ENCODE data around the gene AMMECR1. TPM values are rescaled to one million over a fixed set of nuclear protein-coding genes. Genes with fewer than 3 reads are reported as not detected.
A peak's percentile ranks its signal among the peaks of the same experiment; 100 is the strongest.

Gene AMMECR1
- total and polyA plus RNA-seq, 10 donors, result 1.7 to 15.6 (median 9.6) TPM

DNA sequence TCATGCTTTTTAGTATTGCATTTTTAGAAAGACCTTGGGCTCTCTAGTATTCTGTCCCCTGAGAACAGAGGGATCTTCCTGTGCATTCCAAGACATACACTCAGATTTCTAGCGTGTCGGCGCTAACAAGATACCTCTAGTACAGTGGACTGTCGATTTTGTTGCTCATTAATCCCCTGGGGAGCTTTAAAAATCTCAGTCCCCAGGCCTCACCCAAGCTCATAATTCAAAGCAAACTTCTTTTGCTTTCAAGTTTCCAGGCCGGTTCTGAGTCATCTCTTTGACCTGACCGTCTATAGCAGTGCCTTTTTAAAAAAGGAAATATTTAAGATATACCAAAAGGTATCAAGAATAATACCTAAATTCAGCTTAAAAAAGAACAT is 137.0 kb downstream of the AMMECR1 start:
- Histone ChIP-seq H3K27me3 (replicated peaks in 1 of 7) (peaks cover 0 to 5% (median 0%) of the 10 kb centered on the region in 7 donors), H3K9me3 (peaks cover 0 to 2% (median 0%) of the 10 kb centered on the region in 8 donors), H3K4me3 (no peak overlapping the region), H3K36me3 (peaks cover 0 to 5% (median 0%) of the 10 kb centered on the region in 6 donors), H3K27ac (peak overlapping the region in 3 of 8 donors; percentile 11 to 31 (median 27)), H3K4me1 (peaks cover 0 to 9% (median 0%) of the 10 kb centered on the region in 6 donors)
- no peak for DNase-seq
- TF ChIP-seq POLR2AphosphoS5 (IDR thresholded peaks at IDR 0.05), result no peak
- TF ChIP-seq, protein P1, sequence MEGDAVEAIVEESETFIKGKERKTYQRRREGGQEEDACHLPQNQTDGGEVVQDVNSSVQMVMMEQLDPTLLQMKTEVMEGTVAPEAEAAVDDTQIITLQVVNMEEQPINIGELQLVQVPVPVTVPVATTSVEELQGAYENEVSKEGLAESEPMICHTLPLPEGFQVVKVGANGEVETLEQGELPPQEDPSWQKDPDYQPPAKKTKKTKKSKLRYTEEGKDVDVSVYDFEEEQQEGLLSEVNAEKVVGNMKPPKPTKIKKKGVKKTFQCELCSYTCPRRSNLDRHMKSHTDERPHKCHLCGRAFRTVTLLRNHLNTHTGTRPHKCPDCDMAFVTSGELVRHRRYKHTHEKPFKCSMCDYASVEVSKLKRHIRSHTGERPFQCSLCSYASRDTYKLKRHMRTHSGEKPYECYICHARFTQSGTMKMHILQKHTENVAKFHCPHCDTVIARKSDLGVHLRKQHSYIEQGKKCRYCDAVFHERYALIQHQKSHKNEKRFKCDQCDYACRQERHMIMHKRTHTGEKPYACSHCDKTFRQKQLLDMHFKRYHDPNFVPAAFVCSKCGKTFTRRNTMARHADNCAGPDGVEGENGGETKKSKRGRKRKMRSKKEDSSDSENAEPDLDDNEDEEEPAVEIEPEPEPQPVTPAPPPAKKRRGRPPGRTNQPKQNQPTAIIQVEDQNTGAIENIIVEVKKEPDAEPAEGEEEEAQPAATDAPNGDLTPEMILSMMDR (IDR thresholded peaks at IDR 0.05 in 8 of 11, conservative IDR thresholded peaks at IDR 0.05 in 3 of 11), result no peak
- TF ChIP-seq POLR2A (IDR thresholded peaks at IDR 0.05), result no peak
- 57 to 71% (median 65%) methylated on average over 6 of the region's 6 CpGs for WGBS, 5 donors
- intact Hi-C loops (cut with DNase I; ENCODE audit: low total_unique reads), result no loop called here

DNA sequence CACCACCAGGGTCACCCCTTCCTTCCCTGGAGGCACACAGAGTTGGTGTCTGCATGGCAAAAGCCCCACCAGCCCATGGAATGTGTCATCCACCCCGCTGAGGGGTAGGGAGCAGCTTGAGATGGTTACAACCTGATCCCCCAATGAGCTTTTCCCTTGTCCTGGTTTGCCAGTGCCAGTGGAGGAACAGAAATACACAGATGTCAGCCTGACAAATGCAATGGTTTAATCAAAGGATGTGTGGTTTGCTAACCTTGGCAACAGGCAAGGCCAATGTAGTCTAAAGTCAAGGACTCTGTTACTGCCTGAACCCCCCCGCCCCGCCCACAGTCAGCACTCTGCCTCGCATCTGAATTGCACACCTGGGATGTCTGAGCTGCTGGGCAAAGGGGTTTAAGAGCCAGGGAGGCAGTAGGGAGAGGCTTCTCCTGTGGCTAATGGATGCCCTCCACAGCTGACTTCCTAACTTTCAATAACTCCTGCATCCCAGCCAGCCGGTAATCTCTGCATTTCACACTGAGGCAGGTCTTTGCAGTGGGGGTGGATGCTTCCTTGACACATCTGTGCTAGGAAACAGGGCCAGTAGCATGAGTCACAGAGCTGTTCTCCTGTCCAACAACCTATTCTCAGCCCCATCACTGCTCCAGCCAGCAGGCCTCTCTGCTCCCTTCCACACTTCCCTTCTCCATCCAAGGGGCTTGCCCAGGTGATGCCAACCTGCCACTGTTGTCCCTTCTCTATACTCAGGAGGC is 137.5 kb downstream of the AMMECR1 start:
- no peaks in the 10 kb centered on the region for H3K9me3 ChIP-seq
- peak overlapping the region in 3 of 8 donors; percentile 11 to 31 (median 28) for H3K27ac ChIP-seq
- peaks cover 0 to 9% (median 0%) of the 10 kb centered on the region in 6 donors for H3K4me1 ChIP-seq
- DNase-seq, result no peak
- H3K27me3 ChIP-seq (replicated peaks in 1 of 7), result peaks cover 0 to 5% (median 0%) of the 10 kb centered on the region in 7 donors
- no peak overlapping the region for H3K4me3 ChIP-seq
- 62 to 84% (median 67%) methylated on average over 5 of the region's 5 CpGs for WGBS, 5 donors
- peaks cover 0 to 10% (median 0%) of the 10 kb centered on the region in 6 donors for H3K36me3 ChIP-seq
- TF ChIP-seq, protein P1 (IDR thresholded peaks at IDR 0.05 in 8 of 11, conservative IDR thresholded peaks at IDR 0.05 in 3 of 11), result no peak
- TF ChIP-seq POLR2AphosphoS5 (IDR thresholded peaks at IDR 0.05) (no peak), POLR2A (IDR thresholded peaks at IDR 0.05) (no peak)
- intact Hi-C loops (cut with DNase I; ENCODE audit: low total_unique reads), result no loop called here

DNA sequence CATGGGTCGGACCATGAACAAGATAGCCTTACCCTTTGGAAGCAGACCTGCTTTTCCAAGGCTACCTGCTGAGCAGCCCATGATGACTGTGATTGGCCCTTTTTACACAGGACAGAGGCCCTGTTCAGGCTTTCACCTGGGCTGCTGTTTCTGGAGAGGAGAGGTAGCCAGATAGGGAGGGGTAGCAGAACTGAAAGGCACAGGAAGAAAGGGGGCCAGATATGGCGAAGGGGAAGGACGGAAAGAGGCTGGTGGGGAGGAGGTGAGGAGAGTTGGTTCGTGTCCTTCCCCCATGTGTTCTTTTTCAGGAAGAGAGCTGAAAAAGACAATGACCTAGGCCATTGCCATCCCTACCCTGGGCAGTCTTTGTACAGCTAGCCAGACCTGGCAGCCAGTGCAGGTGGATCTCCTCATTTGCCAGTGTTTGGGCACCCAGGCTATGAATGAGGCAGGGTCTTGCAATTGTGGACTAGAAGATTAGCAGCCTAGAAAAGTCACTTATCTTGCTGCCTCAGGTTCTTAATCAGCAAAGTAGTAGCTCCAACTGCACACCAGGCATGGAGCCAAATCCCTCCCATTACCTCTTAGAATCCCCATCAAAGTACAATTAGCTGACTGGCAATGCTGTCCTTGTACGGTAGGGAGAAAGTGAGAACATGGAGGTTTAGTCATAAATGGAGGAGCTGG is 139.6 kb downstream of the AMMECR1 start:
- 54 to 87% (median 68%) methylated on average over 5 of the region's 5 CpGs for WGBS, 5 donors
- TF ChIP-seq POLR2A (IDR thresholded peaks at IDR 0.05) (no peak), POLR2AphosphoS5 (IDR thresholded peaks at IDR 0.05) (no peak)
- TF ChIP-seq, protein P1 (IDR thresholded peaks at IDR 0.05 in 8 of 11, conservative IDR thresholded peaks at IDR 0.05 in 3 of 11), result no peak
- peaks cover 0 to 5% (median 0%) of the 10 kb centered on the region in 7 donors for H3K27me3 ChIP-seq (replicated peaks in 1 of 7)
- intact Hi-C loops (cut with DNase I; ENCODE audit: low total_unique reads), result no loop called here
- no peak overlapping the region for H3K27ac ChIP-seq
- H3K36me3 ChIP-seq, result peaks cover 0 to 16% (median 0%) of the 10 kb centered on the region in 6 donors
- H3K9me3 ChIP-seq, result no peaks in the 10 kb centered on the region
- DNase-seq, result peak; percentile 51
- peaks cover 0 to 9% (median 0%) of the 10 kb centered on the region in 6 donors for H3K4me1 ChIP-seq
- no peak overlapping the region for H3K4me3 ChIP-seq

DNA sequence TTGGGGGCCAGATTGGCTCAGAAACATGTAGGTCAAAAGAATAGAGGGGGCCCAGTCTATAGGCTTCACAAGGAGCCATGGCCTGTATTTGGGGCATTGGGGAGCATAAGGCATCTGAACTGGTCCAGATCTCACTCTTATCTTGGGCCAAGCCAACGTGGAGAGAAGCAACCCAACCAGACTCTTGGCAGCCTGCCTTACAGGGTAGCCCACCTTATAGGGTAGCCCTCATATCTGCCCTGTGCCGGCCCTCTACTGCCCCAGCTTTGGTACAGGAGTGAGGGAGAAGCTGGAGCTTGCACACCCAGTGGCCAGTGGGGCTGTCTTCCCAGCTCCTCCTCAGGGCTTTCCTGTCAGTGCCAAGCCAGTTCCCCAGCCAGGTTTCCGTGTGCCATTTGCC is 142.2 kb downstream of the AMMECR1 start:
- peak; percentile 64 for DNase-seq
- 50 to 94% (median 76%) methylated on average over 2 to 3 of the region's 3 CpGs for WGBS, 5 donors
- Histone ChIP-seq H3K9me3 (no peaks in the 10 kb centered on the region), H3K4me1 (peaks cover 0 to 4% (median 0%) of the 10 kb centered on the region in 6 donors), H3K4me3 (no peak overlapping the region), H3K36me3 (peaks cover 0 to 36% (median 0%) of the 10 kb centered on the region in 6 donors), H3K27ac (no peak overlapping the region), H3K27me3 (replicated peaks in 1 of 7) (peaks cover 0 to 5% (median 0%) of the 10 kb centered on the region in 7 donors)
- intact Hi-C loops (cut with DNase I; ENCODE audit: low total_unique reads), result no loop called here
- TF ChIP-seq POLR2AphosphoS5 (IDR thresholded peaks at IDR 0.05) (no peak), POLR2A (IDR thresholded peaks at IDR 0.05) (no peak)
- TF ChIP-seq, protein P1 (IDR thresholded peaks at IDR 0.05 in 8 of 11, conservative IDR thresholded peaks at IDR 0.05 in 3 of 11), result no peak
